GM12801 (cell line): ENCODE measurements around the gene PRKCI.

Source experiments
- CTCF ChIP-seq: IDR thresholded peaks from one replicate; pipeline ENCODE4 v1.5.1; 2011; ENCODE audit warnings: control low read depth; ENCODE audit not compliant: insufficient read length; ENCODE audit errors: extremely low read depth

Gene PRKCI

DNA sequence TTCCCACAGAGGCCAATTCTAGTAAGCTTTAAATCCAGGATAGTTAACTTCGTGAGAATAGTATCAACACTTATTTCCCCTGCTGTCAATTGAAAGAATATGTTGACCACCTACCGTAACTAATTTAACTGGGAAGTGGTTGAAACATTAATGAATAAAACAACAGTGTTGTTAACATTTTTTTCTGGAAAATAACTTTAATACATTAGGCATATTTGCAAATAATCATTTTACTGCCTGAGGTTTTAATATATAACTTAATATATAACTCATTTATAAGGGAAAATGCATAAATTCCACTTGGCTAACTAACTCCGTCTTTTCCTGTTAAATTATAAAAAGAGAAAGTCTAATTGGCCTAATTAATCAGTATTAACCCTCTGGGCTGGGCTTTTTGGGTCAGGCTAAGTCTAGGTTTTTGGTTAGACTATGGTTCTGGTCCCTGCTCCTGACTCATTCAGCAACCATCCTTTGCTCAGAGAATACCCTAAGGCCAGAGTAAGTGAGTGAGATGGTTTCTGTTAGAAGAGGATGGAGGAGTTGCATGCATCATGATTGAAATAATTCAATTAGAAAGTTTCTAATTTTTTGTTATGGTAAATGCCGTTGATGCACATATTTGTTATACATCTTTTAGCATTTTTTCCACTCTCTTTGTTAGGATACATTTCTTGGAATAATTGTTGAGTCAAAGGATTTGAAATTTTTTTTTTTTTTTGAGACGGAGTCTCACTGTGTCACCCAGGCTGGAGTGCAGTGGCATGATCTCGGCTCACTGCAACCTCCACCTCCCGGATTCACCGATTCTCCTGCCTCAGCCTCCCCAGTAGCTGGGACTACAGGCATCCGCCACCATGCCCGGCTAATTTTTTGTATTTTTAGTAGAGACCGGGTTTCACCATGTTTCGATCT, 124.5 kb downstream of the PRKCI start:
- TF ChIP-seq CTCF, result no peak

- no peak for TF ChIP-seq CTCF
These were observed 128.5 kb downstream of the PRKCI start for GRCh38 chr3:170350515-170351413.

DNA sequence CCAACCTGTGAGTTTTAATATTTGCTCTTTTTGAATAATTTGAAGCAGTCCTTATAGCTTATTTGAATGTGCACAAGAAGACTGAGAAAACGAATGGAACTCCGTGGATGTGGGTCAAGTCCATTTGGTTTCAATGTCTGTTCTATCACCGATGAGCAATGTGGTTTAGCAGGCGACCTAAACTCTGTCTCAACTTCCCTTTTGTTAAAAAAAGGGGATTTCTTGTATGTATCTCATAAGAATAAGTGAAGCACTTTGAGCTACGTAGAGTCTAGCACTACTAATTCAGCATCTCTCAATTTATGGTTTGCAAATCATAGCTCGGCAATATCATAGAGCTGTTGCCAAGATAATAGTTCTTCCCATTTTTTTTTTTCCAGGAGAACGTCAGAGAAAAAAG, 130.7 kb downstream of the PRKCI start:
- TF ChIP-seq CTCF, result no peak

GRCh38 chr3:170353485-170353884, 131.3 kb downstream of the PRKCI start:
- no peak for TF ChIP-seq CTCF

- TF ChIP-seq CTCF, result no peak
These were observed 132.5 kb downstream of the PRKCI start for GRCh38 chr3:170354760-170355159.
